Endodermal cell (in vitro differentiated cells): ENCODE measurements around the gene PTTG1. TPM values are rescaled to one million over a fixed set of nuclear protein-coding genes. Genes with fewer than 3 reads are reported as not detected.

Experiments
- DNase-seq: peaks from one replicate; pipeline ENCODE4 v3.0.0-alpha.2; 2017
- H3K27ac ChIP-seq: 2 replicates; pipeline ENCODE4 v1.5.1; 2013; ENCODE audit warnings: mild to moderate bottlenecking, low read depth, low read length, moderate library complexity
- H3K27me3 ChIP-seq: 2 replicates; pipeline ENCODE4 v1.6.1; 2013; ENCODE audit warnings: mild to moderate bottlenecking, low read length, moderate library complexity; ENCODE audit not compliant: insufficient read depth, control insufficient read depth, poor library complexity, severe bottlenecking
- H3K36me3 ChIP-seq: 2 replicates; pipeline ENCODE4 v1.7.0; 2013; ENCODE audit warnings: mild to moderate bottlenecking, low read length, moderate library complexity; ENCODE audit not compliant: control insufficient read depth, insufficient read depth
- H3K4me1 ChIP-seq: one replicate; pipeline ENCODE4 v1.7.0; 2013; ENCODE audit warnings: low read length; ENCODE audit not compliant: control insufficient read depth, insufficient read depth
- H3K4me3 ChIP-seq: 2 replicates; pipeline ENCODE4 v1.5.1; 2013; ENCODE audit warnings: mild to moderate bottlenecking, low read length, moderate library complexity
- H3K9ac ChIP-seq: 2 replicates; pipeline ENCODE4 v1.6.1; 2013; ENCODE audit warnings: mild to moderate bottlenecking, low read length, moderate library complexity; ENCODE audit not compliant: poor library complexity, severe bottlenecking; ENCODE audit errors: extremely low read depth
- H3K9me3 ChIP-seq: 2 replicates; pipeline ENCODE4 v1.6.1; 2013; ENCODE audit warnings: mild to moderate bottlenecking, low read length, moderate library complexity; ENCODE audit not compliant: control insufficient read depth
- H3K27ac Mint-ChIP-seq: 2 replicates; pipeline ENCODE4 v1.8.0; 2020; ENCODE audit warnings: mixed read lengths
- H3K27me3 Mint-ChIP-seq: 2 replicates; pipeline ENCODE4 v1.8.0; 2021; ENCODE audit warnings: mild to moderate bottlenecking, mixed read lengths; ENCODE audit not compliant: insufficient read depth
- H3K36me3 Mint-ChIP-seq: 2 replicates; pipeline ENCODE4 v1.8.0; 2020; ENCODE audit warnings: low read depth, mixed read lengths
- H3K4me1 Mint-ChIP-seq: 2 replicates; pipeline ENCODE4 v1.8.0; 2020; ENCODE audit warnings: mixed read lengths
- H3K4me3 Mint-ChIP-seq: 2 replicates; pipeline ENCODE4 v1.8.0; 2020; ENCODE audit warnings: mild to moderate bottlenecking, moderate library complexity, mixed read lengths
- H3K9me3 Mint-ChIP-seq: 2 replicates; pipeline ENCODE4 v1.8.0; 2020; ENCODE audit warnings: mild to moderate bottlenecking, mixed read lengths
- WGBS, 2 experiments: methylation state at CpG; one replicate each; pipeline versions ENCODE4 v1.1.5 to v1.1.7; 2013; ENCODE audit warnings: missing lambda C conversion rate in 2 of 2, mixed read lengths in 1 of 2; ENCODE audit not compliant: insufficient coverage in 1 of 2, insufficient read length in 1 of 2; 5-methylcytosine and 5-hydroxymethylcytosine counted together
- total RNA-seq, 2 donors: library from RNA; stranded (reverse); fragmentation: NEBNext Ultra II Directional in 1 of 2; extraction: Animal tissue kit (Norgen Biotek cat#: 25700) in 1 of 2; gene quantifications; 2 replicates in 1 of 2; 3 replicates in 1 of 2; pipeline ENCODE4 v1.2.1, GENCODE V29; 2021
- TF ChIP-seq, protein P1 (sequence below): fragments of 200-600 bp; sonication (generic); conservative IDR thresholded peaks from 2 replicates; pipeline ENCODE4 v1.5.0; 2021; ENCODE audit warnings: antibody characterized with exemption, mild to moderate bottlenecking

PTTG1 gene
- total RNA-seq, 2 donors from 2014 or later = 121 to 162 TPM

DNA sequence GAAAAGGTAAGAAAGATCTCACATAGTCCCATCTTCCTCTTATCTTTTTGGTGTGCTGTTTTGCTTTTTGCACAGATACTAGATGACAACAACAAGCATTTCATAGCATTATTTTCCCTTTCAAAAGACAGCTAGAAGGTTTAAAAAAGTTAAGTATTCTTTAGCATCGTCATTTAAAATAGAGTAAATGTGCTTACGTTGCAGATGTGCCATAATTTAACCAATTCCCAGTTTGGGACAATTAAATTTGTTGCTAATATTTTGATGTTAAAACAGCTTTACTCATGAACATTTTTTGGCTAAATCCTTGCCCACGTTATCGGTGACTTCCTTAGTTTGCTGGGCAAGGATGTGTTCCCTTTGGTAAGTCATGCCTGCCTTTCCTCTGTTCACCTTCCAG is 41.6 kb downstream of the PTTG1 start:
- Mint-ChIP-seq H3K9me3 (peaks cover 5% of the 10 kb centered on the region), H3K27me3 (peaks cover 10% of the 10 kb centered on the region), H3K4me1 (peaks cover 12% of the 10 kb centered on the region), H3K27ac (no peak overlapping the region), H3K4me3 (no peak overlapping the region), H3K36me3 (no peaks in the 10 kb centered on the region)
- Histone ChIP-seq H3K36me3 (no peaks in the 10 kb centered on the region), H3K4me3 (no peak overlapping the region), H3K9me3 (no peaks in the 10 kb centered on the region), H3K27me3 (no peaks in the 10 kb centered on the region), H3K27ac (no peak overlapping the region), H3K9ac (no peak overlapping the region), H3K4me1 (no peaks in the 10 kb centered on the region)
- TF ChIP-seq, protein P1, sequence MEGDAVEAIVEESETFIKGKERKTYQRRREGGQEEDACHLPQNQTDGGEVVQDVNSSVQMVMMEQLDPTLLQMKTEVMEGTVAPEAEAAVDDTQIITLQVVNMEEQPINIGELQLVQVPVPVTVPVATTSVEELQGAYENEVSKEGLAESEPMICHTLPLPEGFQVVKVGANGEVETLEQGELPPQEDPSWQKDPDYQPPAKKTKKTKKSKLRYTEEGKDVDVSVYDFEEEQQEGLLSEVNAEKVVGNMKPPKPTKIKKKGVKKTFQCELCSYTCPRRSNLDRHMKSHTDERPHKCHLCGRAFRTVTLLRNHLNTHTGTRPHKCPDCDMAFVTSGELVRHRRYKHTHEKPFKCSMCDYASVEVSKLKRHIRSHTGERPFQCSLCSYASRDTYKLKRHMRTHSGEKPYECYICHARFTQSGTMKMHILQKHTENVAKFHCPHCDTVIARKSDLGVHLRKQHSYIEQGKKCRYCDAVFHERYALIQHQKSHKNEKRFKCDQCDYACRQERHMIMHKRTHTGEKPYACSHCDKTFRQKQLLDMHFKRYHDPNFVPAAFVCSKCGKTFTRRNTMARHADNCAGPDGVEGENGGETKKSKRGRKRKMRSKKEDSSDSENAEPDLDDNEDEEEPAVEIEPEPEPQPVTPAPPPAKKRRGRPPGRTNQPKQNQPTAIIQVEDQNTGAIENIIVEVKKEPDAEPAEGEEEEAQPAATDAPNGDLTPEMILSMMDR = no peak
- DNase-seq = no peak
- WGBS, 2 experiments = 93 to 94% methylated on average over 3 to 4 of the region's 4 CpGs

DNA sequence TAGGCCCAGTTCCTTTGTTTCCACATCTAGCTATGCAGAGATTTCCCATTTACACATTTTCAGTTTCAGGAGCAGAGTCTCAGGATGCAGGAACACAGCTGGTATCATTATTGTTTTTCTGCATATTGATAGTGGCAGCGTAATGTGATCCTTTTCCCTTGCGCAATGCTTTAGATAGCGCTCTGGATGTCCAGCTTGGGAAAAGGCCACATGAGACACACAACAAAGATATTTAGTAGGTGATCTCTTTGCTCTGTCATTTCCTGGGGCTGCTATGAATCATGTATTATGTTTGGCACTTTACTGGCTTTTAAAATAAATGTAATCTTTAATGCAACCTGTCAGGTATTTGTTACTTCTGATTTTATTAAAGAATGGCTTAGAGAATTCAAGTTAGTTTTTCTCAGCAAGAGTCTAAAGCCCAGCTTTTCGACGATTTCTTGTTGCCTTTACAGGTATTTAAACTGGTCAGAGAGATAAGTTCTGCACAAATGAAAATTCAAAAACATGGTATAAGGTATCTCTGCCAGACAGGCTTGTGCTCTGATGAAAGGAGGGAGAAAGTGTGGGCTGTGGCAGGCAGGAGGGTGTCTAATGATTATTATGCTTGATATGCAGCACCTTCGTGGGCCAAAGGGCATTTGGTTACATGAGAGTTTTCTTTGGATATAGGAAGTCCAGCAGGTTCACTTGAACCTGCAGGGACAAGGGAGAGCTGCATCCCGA is 42.2 kb downstream of the PTTG1 start:
- H3K9me3 Mint-ChIP-seq = peaks cover 5% of the 10 kb centered on the region
- no peak overlapping the region for H3K4me3 Mint-ChIP-seq
- H3K36me3 Mint-ChIP-seq = no peaks in the 10 kb centered on the region
- no peak overlapping the region for H3K27ac Mint-ChIP-seq
- Histone ChIP-seq H3K27ac (no peak overlapping the region), H3K27me3 (no peaks in the 10 kb centered on the region), H3K4me3 (no peak overlapping the region), H3K9me3 (no peaks in the 10 kb centered on the region), H3K4me1 (no peaks in the 10 kb centered on the region), H3K9ac (no peak overlapping the region), H3K36me3 (no peaks in the 10 kb centered on the region)
- H3K4me1 Mint-ChIP-seq = peaks cover 12% of the 10 kb centered on the region
- peaks cover 11% of the 10 kb centered on the region for H3K27me3 Mint-ChIP-seq
- TF ChIP-seq, protein P1 = no peak
- DNase-seq = no peak
- 85 to 91% methylated on average over 6 to 7 of the region's 7 CpGs for WGBS, 2 experiments

DNA sequence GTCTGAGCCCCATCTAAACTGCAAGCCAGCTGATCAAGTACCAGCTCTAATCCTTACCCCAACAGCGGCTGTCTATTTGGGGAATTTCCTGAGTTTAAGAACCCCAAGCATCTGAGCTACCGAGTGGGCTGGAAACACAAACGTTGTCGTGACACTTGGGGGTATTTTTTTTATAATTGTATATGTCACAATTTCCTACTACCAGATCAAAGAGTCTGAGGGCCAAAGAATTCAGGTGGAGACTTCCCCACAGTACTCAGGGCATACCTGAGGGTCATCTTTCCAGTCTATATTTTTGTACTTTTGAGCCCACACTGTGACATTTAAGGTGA is 42.8 kb downstream of the PTTG1 start:
- no peaks in the 10 kb centered on the region for H3K36me3 Mint-ChIP-seq
- peaks cover 12% of the 10 kb centered on the region for H3K4me1 Mint-ChIP-seq
- H3K9me3 Mint-ChIP-seq = peaks cover 5% of the 10 kb centered on the region
- WGBS, 2 experiments = 95% methylated on average over 2 of the region's 4 CpGs; no CpG with 5 or more reads in 1 of the 2 experiments
- no peak for DNase-seq
- no peaks in the 10 kb centered on the region for H3K27me3 ChIP-seq
- TF ChIP-seq, protein P1 = no peak
- H3K36me3 ChIP-seq = no peaks in the 10 kb centered on the region
- no peaks in the 10 kb centered on the region for H3K4me1 ChIP-seq
- H3K27ac Mint-ChIP-seq = no peak overlapping the region
- no peak overlapping the region for H3K4me3 Mint-ChIP-seq
- H3K27ac ChIP-seq = no peak overlapping the region
- H3K4me3 ChIP-seq = no peak overlapping the region
- H3K27me3 Mint-ChIP-seq = peaks cover 11% of the 10 kb centered on the region
- no peak overlapping the region for H3K9ac ChIP-seq
- no peaks in the 10 kb centered on the region for H3K9me3 ChIP-seq
